ENCODE data around the gene CREB5.

Gene CREB5

DNA sequence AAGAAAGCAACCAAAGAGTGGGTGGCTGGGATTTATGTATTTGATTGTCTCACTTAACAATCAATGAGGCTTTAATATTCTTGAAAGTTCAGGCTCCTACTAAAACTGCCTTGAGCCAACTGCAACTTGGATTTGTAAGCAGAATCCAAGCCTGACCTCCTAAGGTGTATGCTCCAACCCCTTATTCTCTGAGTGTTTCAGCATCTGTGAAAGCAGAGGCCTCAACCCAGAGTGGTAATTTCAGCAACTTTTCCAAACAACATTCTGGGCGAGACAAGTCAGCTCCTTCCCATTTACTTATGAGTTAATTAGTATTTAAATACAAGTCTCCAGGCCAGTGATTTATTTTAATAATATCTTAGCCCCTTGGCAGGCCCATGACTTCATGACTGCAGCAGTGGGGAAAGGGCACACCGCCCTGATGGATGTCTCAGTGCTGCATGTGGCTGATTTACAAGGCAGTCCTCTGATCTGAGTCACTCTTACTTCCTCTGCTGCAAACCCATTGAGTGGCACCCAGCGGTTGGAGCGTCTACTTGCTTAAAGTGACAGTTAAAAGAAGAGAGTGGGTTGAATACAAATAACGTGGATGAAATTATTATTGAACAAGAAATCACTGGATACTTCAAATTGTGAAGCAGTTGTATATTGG lies 336.7 kb downstream of the CREB5 start:
- in situ Hi-C loops (cut with MboI; ENCODE audit: low sequenced_read_pairs, unreplicated experiment), result no loop called here
- TF ChIP-seq, protein P1, sequence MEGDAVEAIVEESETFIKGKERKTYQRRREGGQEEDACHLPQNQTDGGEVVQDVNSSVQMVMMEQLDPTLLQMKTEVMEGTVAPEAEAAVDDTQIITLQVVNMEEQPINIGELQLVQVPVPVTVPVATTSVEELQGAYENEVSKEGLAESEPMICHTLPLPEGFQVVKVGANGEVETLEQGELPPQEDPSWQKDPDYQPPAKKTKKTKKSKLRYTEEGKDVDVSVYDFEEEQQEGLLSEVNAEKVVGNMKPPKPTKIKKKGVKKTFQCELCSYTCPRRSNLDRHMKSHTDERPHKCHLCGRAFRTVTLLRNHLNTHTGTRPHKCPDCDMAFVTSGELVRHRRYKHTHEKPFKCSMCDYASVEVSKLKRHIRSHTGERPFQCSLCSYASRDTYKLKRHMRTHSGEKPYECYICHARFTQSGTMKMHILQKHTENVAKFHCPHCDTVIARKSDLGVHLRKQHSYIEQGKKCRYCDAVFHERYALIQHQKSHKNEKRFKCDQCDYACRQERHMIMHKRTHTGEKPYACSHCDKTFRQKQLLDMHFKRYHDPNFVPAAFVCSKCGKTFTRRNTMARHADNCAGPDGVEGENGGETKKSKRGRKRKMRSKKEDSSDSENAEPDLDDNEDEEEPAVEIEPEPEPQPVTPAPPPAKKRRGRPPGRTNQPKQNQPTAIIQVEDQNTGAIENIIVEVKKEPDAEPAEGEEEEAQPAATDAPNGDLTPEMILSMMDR (IDR thresholded peaks at IDR 0.05; ENCODE audit: borderline replicate concordance, control extremely low read depth, extremely low read depth, insufficient read depth, missing control alignments), result no peak
- DNase-seq (ENCODE audit: low spot score), result peak; percentile 24

DNA sequence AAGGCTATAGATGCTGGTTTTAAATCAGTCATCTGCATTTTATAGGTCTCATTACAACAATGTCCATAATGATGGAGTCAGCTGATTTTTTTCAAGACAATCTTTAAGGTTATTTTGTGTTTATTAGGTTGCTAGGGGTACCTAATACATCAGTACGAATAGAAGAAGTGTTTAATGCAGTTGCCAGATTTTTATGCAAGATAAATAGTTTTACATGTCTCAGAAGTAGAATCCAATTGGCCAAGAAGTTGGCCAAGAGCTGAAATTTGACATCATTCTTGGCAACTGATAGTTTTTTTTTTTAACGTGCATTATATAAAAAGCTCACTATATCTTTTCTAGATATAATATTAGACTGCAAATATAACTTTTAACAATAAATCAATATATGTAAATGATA lies 337.3 kb downstream of the CREB5 start:
- in situ Hi-C loops (cut with MboI; ENCODE audit: low sequenced_read_pairs, unreplicated experiment), result no loop called here
- no peak for DNase-seq (ENCODE audit: low spot score)
- TF ChIP-seq, protein P1 (IDR thresholded peaks at IDR 0.05; ENCODE audit: borderline replicate concordance, control extremely low read depth, extremely low read depth, insufficient read depth, missing control alignments), result no peak

DNA sequence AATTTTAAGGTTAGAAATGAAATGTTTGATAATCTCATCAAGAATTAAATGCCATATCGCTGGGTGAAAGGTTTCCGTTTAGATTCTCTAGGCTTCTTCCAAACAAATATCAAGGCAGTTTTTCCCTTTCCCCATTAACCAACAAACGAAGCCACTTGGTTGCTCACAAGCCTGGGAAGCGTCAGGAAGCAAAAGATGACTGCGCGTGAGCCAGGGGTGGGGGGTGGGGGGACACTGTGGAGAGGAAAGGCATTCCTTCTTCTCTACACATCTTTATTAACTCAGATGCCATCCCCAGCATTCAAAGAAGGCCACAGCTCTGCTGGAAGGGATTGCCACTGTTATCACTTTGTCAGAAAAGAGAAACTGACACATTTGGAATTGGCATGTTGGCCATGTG lies 338.7 kb downstream of the CREB5 start:
- TF ChIP-seq, protein P1 (IDR thresholded peaks at IDR 0.05; ENCODE audit: borderline replicate concordance, control extremely low read depth, extremely low read depth, insufficient read depth, missing control alignments), result no peak
- in situ Hi-C loops (cut with MboI; ENCODE audit: low sequenced_read_pairs, unreplicated experiment), result no loop called here
- DNase-seq (ENCODE audit: low spot score), result no peak

DNA sequence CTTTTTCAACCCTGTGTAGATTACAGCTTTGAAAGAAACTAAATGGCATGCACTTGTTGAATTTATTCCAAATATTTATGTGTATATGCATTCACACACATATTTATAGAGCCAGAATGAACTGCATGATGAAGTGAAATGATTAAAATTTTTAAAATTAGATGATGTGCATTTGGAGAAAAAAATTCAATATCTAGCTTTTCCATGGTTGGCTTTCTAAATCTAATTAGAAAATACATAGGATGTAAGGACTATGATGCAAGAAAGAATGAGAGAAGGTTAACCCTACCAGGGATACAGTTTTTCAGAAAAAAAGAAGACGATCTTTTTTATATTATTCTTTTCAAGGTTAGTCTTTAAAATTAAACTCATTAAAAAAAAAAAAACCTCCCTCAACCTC lies 341.3 kb downstream of the CREB5 start:
- in situ Hi-C loops (cut with MboI; ENCODE audit: low sequenced_read_pairs, unreplicated experiment), result no loop called here
- TF ChIP-seq, protein P1 (IDR thresholded peaks at IDR 0.05; ENCODE audit: borderline replicate concordance, control extremely low read depth, extremely low read depth, insufficient read depth, missing control alignments), result no peak
- no peak for DNase-seq (ENCODE audit: low spot score)

DNA sequence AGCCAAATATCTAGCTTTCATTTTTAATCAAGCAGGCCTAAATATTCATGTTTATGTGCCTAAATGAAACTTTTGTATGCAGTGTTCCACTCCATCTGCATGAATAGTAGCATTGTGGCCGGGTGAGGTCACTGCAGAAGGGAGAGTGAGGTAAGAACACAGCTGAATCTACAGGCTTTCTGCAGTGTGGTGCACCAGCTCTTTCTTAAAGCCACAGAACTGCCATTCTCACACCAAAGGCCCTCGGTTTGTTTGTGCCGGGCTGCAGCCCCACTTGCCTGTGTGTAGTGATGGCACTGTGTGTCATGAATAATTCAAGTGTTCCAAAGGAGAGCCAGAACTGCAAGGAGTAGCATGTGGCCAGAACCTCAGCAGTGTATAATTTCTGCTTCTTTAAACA lies 341.7 kb downstream of the CREB5 start:
- TF ChIP-seq, protein P1 (IDR thresholded peaks at IDR 0.05; ENCODE audit: borderline replicate concordance, control extremely low read depth, extremely low read depth, insufficient read depth, missing control alignments), result no peak
- in situ Hi-C loops (cut with MboI; ENCODE audit: low sequenced_read_pairs, unreplicated experiment), result no loop called here
- peak; percentile 36 for DNase-seq (ENCODE audit: low spot score)

DNA sequence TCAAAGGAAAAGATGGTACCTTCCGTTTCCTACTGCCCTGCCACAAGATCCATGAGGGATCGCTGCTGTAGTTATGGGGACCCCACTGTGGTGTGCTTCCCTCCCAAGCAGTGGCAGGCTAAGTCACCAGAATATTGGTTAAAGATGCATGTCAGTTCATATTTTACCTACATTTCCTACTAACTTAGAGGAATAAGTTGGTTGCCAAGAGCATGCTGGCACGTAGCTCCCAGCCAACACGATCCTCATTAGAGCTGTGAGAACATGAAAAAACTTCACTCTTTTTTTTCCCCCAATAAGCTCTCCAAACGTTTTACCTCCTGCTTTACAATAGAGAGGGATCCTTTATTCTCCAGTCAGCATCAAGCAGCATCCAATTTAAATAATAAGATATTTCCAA lies 342.1 kb downstream of the CREB5 start:
- in situ Hi-C loops (cut with MboI; ENCODE audit: low sequenced_read_pairs, unreplicated experiment), result no loop called here
- TF ChIP-seq, protein P1 (IDR thresholded peaks at IDR 0.05; ENCODE audit: borderline replicate concordance, control extremely low read depth, extremely low read depth, insufficient read depth, missing control alignments), result no peak
- DNase-seq (ENCODE audit: low spot score), result no peak
